Colonic mucosa (tissue), 4 donors: ENCODE measurements around the gene SLC35B1. TPM values are rescaled to one million over a fixed set of nuclear protein-coding genes. Genes with fewer than 3 reads are reported as not detected.
"Not testable (repeated sequence)": the region's sequence is repeated elsewhere in the genome, so short reads cannot be mapped to it uniquely, and the experiment has no call there.

Experiments used
- DNase-seq: peaks from one replicate; pipeline ENCODE4 v3.0.0-alpha.2; 2020
- H3K27ac ChIP-seq: fragments of 200-600 bp; one replicate; pipeline ENCODE4 v1.8.0; 2021
- H3K27me3 ChIP-seq: fragments of 200-600 bp; one replicate; pipeline ENCODE4 v1.8.0; 2021
- H3K36me3 ChIP-seq: fragments of 200-600 bp; one replicate; pipeline ENCODE4 v1.8.0; 2021
- H3K4me1 ChIP-seq: fragments of 200-600 bp; one replicate; pipeline ENCODE4 v1.8.0; 2021; ENCODE audit warnings: mild to moderate bottlenecking
- H3K4me3 ChIP-seq: fragments of 200-600 bp; one replicate; pipeline ENCODE4 v1.8.0; 2021
- H3K9ac ChIP-seq, 2 donors: one replicate each; pipeline ENCODE4 v1.7.0; 2013; ENCODE audit warnings: control low read depth in 2 of 2, low read depth in 2 of 2, low read length in 2 of 2
- H3K9me3 ChIP-seq: fragments of 200-600 bp; one replicate; pipeline ENCODE4 v1.8.0; 2021
- CTCF ChIP-seq: fragments of 200-600 bp; IDR thresholded peaks from one replicate; pipeline ENCODE4 v1.8.0; 2022; ENCODE audit warnings: antibody characterized with exemption, mild to moderate bottlenecking
- intact Hi-C: fragments of 100-400 bp; cut with DNase I; formaldehyde crosslinking; loops from one replicate; pipeline ENCODE4 v1.14.1; 2022
- total RNA-seq, 2 donors: library from RNA; stranded (reverse); fragmentation: NEBNext Ultra II Directional in 1 of 2; extraction: Animal tissue kit (Norgen Biotek cat#: 25700) in 1 of 2; gene quantifications; one replicate each; pipeline ENCODE4 v1.2.1, GENCODE V29; 2021
- donor health status: healthy.
- donor health status: DM: no; HTN: no; CAD: no.
- donor health status: DM: no; HTN: no; CAD: no.

The SLC35B1 gene
- total RNA-seq, 2 donors from 2014 or later: 43.0 to 73.5 TPM

DNA sequence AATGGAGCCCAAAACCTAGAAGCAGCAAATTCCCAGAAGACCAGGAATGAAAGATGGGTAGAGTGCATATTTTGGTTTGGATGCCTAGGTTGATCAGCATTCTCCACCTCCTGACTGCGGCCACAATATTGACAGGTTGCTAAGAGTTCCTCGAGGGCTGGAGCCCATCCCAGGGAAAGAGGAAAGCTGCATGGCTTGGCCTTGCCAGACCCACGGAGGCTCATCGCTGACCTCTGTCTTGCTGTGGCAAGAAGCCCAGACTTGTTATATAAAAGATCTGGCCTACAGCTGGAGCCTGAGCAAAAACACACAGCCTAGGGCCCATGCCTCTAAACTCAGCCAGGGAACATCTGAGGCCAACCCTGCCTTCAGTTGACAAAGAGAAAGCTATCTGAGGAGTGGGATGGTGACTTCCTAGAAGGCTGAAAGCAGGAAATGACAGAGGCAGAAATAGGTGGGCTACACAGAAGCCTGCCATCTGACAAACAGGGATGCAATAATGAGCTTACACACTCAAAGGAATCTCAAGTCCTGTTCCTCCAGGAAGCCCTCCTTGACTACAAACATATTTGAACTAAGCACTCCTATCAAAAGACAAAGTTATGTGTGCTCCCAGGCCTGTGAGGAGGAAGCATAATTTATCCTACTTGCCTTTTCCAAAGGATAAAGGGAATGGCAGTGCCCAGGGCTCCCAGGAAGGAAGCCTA lies 22.5 kb upstream of the SLC35B1 start:
- Histone ChIP-seq H3K9ac (no peak overlapping the region), H3K36me3 (no peaks in the 10 kb centered on the region), H3K9me3 (no peaks in the 10 kb centered on the region), H3K27me3 (no peaks in the 10 kb centered on the region), H3K4me3 (no peak overlapping the region), H3K27ac (peak overlapping the region; percentile 32), H3K4me1 (no peaks in the 10 kb centered on the region)
- peak; percentile 59 for DNase-seq
- intact Hi-C loops: no loop called here
- TF ChIP-seq CTCF: no peak

GRCh38 chr17:49729069-49729468 lies 21.3 kb upstream of the SLC35B1 start:
- Histone ChIP-seq H3K27ac (no peak overlapping the region), H3K27me3 (no peaks in the 10 kb centered on the region), H3K4me3 (no peak overlapping the region), H3K36me3 (no peaks in the 10 kb centered on the region), H3K9me3 (no peaks in the 10 kb centered on the region), H3K9ac (no peak overlapping the region), H3K4me1 (no peaks in the 10 kb centered on the region)
- no peak for TF ChIP-seq CTCF
- intact Hi-C loops: no loop called here
- no peak for DNase-seq

DNA sequence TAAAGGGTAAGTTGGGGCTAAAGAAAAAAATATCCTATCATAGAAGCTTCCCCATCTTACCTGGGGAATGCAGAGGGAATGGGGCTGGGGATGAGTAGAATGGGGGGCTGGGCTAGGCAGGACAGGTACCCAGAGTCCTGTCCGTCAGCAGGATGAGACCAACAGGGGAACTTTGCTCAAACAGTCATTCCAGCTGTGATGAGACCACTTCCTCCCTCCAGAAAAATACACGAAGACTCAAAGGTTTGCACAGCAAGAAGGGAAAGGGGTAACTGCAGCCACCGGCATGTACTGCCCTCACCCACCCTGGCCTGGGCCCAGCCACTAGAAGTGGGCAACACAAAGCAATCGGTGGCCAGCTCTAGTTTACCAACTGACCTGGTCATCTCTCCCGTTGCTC lies 20.7 kb upstream of the SLC35B1 start:
- DNase-seq: no peak
- no peak overlapping the region for H3K27ac ChIP-seq
- TF ChIP-seq CTCF: no peak
- no peaks in the 10 kb centered on the region for H3K27me3 ChIP-seq
- H3K36me3 ChIP-seq: no peaks in the 10 kb centered on the region
- H3K4me3 ChIP-seq: no peak overlapping the region
- H3K4me1 ChIP-seq: no peaks in the 10 kb centered on the region
- intact Hi-C loops: no loop called here
- H3K9ac ChIP-seq: no peak overlapping the region
- no peaks in the 10 kb centered on the region for H3K9me3 ChIP-seq

DNA sequence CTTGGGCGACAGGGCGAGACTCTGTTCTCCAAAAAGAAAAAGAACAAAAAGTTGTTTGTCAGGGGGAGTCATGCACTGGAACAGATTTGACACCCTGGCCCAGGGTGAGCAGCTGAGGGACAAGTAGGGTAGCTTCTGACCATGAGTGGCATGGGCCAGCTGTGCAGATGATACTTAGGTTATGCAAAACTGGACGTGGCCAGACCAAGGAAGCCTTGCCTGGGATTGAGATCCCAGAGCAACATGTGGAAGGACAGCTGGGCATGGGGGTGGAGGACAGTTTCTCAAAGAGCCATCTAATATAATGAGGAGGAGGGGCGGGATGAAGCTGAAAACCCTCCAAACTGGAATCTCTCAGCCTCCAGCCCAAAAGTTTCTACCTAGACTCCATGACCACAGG lies 19.6 kb upstream of the SLC35B1 start:
- no peak for DNase-seq
- no peak for TF ChIP-seq CTCF
- Histone ChIP-seq H3K9ac (peak overlapping the region in 1 of 2 donors; percentile 4), H3K4me3 (no peak overlapping the region), H3K27ac (no peak overlapping the region), H3K27me3 (no peaks in the 10 kb centered on the region), H3K9me3 (no peaks in the 10 kb centered on the region), H3K4me1 (no peaks in the 10 kb centered on the region), H3K36me3 (no peaks in the 10 kb centered on the region)
- intact Hi-C loops: no loop called here

- no peaks in the 10 kb centered on the region for H3K36me3 ChIP-seq
- H3K4me3 ChIP-seq: no peak overlapping the region
- H3K27me3 ChIP-seq: no peaks in the 10 kb centered on the region
- TF ChIP-seq CTCF: no peak
- H3K9ac ChIP-seq: no peak overlapping the region
- intact Hi-C loops: no loop called here
- no peaks in the 10 kb centered on the region for H3K4me1 ChIP-seq
- no peak overlapping the region for H3K27ac ChIP-seq
- no peaks in the 10 kb centered on the region for H3K9me3 ChIP-seq
- no peak for DNase-seq
These were observed 17.8 kb upstream of the SLC35B1 start for GRCh38 chr17:49725452-49726130.

DNA sequence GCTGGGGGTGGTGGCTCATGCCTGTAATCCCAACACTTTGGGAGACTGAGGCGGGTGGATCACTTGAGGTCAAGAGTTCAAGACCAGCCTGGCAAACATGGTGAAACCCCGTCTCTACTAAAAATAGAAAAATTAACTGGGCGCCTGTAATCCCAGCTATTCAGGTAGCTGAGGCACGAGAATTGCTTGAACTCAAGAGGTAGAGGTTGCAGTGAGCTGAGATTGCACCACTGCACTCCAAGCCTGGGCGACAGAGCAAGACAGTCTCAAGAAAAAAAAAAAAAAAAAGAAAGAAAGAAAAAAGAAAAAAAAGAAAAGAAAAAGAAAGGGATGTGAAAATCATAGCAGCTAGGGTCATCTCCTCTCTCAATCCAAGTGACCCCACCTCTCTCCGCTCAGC lies 16.8 kb upstream of the SLC35B1 start:
- intact Hi-C loops, DNase-seq, H3K27ac ChIP-seq, H3K4me3 ChIP-seq, H3K9me3 ChIP-seq, H3K27me3 ChIP-seq, H3K4me1 ChIP-seq, H3K36me3 ChIP-seq, H3K9ac ChIP-seq: not testable (repeated sequence)
